ENCODE measurements around the gene IRX2. TPM values are rescaled to one million over a fixed set of nuclear protein-coding genes. Genes with fewer than 3 reads are reported as not detected.

IRX2 gene
- total and polyA plus RNA-seq, 2 of the 8 experiments (the other 6 are each of a cell fraction or from before 2014, with no cell fraction given): 23.4 to 40.4 TPM

DNA sequence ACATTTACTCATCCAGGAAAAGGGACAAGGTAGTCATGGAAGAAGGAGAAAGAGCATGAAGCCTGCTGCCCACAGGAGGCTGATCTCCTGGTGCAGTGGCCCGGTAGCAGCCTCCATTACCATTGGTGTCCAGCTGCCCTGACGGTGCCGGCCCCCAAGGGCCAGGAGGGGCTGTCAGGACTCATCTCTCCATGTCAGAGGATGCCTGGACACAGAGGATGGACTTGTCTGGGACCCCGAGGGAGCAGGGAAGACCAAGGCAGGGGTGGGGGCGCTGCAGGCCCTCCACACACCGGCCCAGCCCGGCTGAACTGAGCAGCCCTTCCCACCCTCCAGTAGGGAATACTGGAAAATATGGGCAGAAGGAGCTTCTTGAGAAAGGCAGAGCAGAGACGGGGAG, 52.2 kb downstream of the IRX2 start:
- POLR2A ChIA-PET (ENCODE audit: partially characterized antibody): no interaction called here
- DNase-seq (ENCODE audit: low read depth in 1 of 2, low spot score in 2 of 2) (no peak), FAIRE-seq (no peak)
- Histone ChIP-seq H2BK120ac (replicated peaks; ENCODE audit: low read depth, low read length) (no peak overlapping the region), H3K27ac (ENCODE audit: low read depth, low read length) (no peak overlapping the region), H3K56ac (replicated peaks; ENCODE audit: insufficient read length, low read depth, low read length) (no peak overlapping the region), H2BK12ac (ENCODE audit: low read depth, low read length) (no peak overlapping the region), H3K23ac (ENCODE audit: insufficient read length) (no peak overlapping the region), H4K91ac (replicated peaks; ENCODE audit: insufficient read length, low read length) (no peak overlapping the region), H3K9ac (replicated peaks in 1 of 4; ENCODE audit: extremely low read depth in 1 of 4, low read depth in 3 of 4, low read length in 3 of 4) (no peak overlapping the region), H3K79me1 (ENCODE audit: low read depth, low read length) (no peaks in the 10 kb centered on the region), H2AK5ac (ENCODE audit: low read depth, low read length) (no peak overlapping the region), H2AFZ (ENCODE audit: low read length) (no peak overlapping the region), H3K4me1 (replicated peaks in 1 of 4; ENCODE audit: control insufficient read depth in 3 of 4, insufficient read depth in 4 of 4, low read length in 3 of 4) (no peaks in the 10 kb centered on the region), H3K23me2 (ENCODE audit: low read depth, low read length) (no peaks in the 10 kb centered on the region), H3K4me3 (ENCODE audit: extremely low read depth in 1 of 4, insufficient read depth in 2 of 4, low read depth in 3 of 4, low read length in 4 of 4) (no peak overlapping the region), H3K18ac (ENCODE audit: extremely low read depth, low read length) (no peak overlapping the region), H3K79me2 (ENCODE audit: control insufficient read depth in 1 of 2, insufficient read depth in 2 of 2, low read length in 2 of 2) (no peaks in the 10 kb centered on the region), H4K20me1 (replicated peaks in 1 of 2; ENCODE audit: control insufficient read depth in 1 of 2, insufficient read depth in 2 of 2, low read length in 2 of 2) (no peaks in the 10 kb centered on the region), H4K5ac (ENCODE audit: insufficient read length, low read depth, low read length) (no peak overlapping the region), H3K27me3 (replicated peaks in 1 of 4; ENCODE audit: control insufficient read depth in 3 of 4, extremely low read depth in 1 of 4, insufficient read depth in 3 of 4, low read length in 3 of 4) (no peaks in the 10 kb centered on the region), H4K8ac (ENCODE audit: extremely low read depth, insufficient read depth, low read length) (no peak overlapping the region), H3K4ac (replicated peaks; ENCODE audit: insufficient read length, low read depth, low read length) (no peak overlapping the region), H2BK15ac (ENCODE audit: low read length) (no peak overlapping the region), H3K14ac (ENCODE audit: insufficient read length) (no peak overlapping the region), H2BK20ac (ENCODE audit: low read length) (no peak overlapping the region), H2BK5ac (ENCODE audit: low read depth, low read length) (no peak overlapping the region), H3K4me2 (ENCODE audit: insufficient read depth in 1 of 2, low read depth in 2 of 2, low read length in 2 of 2) (no peak overlapping the region), H3K9me3 (ENCODE audit: insufficient read depth in 2 of 2, low read depth in 1 of 2, low read length in 1 of 2) (no peaks in the 10 kb centered on the region), H3K36me3 (ENCODE audit: control insufficient read depth in 2 of 4, insufficient read depth in 4 of 4, low read length in 3 of 4) (no peaks in the 10 kb centered on the region)
- TF ChIP-seq CREB1 (IDR thresholded peaks at IDR 0.05) (no peak), EGR1 (IDR thresholded peaks at IDR 0.05; ENCODE audit: borderline replicate concordance, low read depth, low read length) (no peak), EZH2 (IDR thresholded peaks at IDR 0.05; ENCODE audit: low read depth, low read length, severe bottlenecking) (no peak), HDAC6 (IDR thresholded peaks at IDR 0.05; ENCODE audit: low read depth, low read length) (no peak), SIN3A (conservative IDR thresholded peaks at IDR 0.05 in 1 of 2, IDR thresholded peaks at IDR 0.05 in 1 of 2; ENCODE audit: low read depth in 1 of 2, low read length in 2 of 2) (no peak), TBP (IDR thresholded peaks at IDR 0.05; ENCODE audit: low read depth, low read length) (no peak), KDM5A (IDR thresholded peaks at IDR 0.05; ENCODE audit: low read length) (no peak), SP4 (IDR thresholded peaks at IDR 0.05; ENCODE audit: low read length) (no peak), USF2 (IDR thresholded peaks at IDR 0.05; ENCODE audit: low read length) (no peak), ASH2L (IDR thresholded peaks at IDR 0.05; ENCODE audit: low read length) (no peak), POU5F1 (IDR thresholded peaks at IDR 0.05; ENCODE audit: low read depth, low read length) (no peak), TEAD4 (IDR thresholded peaks at IDR 0.05; ENCODE audit: low read depth, low read length) (no peak), CBX5 (IDR thresholded peaks at IDR 0.05; ENCODE audit: low read depth, low read length) (no peak), RFX5 (IDR thresholded peaks at IDR 0.05; ENCODE audit: borderline replicate concordance, low read depth, low read length) (no peak), RXRA (IDR thresholded peaks at IDR 0.05; ENCODE audit: insufficient read depth, low read depth, low read length) (no peak)
- CTCF ChIA-PET (ENCODE audit: partially characterized antibody): interaction anchor here (0.9 to 1.0 kb wide), 2 partner anchors 11 to 352 kb away, joined by 3 read pairs; no protein-coding TSS in a partner anchor
- 95% methylated on average over 8 of the region's 8 CpGs; no CpG with 5 or more reads in 1 of the 2 experiments for WGBS, 2 experiments (ENCODE audit: extremely low coverage in 1 of 2, insufficient coverage in 1 of 2, insufficient read length in 1 of 2, insufficient replicate concordance in 2 of 2, low coverage in 1 of 2, low lambda C conversion rate in 2 of 2, missing lambda C conversion rate in 1 of 2)
